Small intestine (tissue), 7 donors: ENCODE measurements around the gene DIP2B. TPM values are rescaled to one million over a fixed set of nuclear protein-coding genes. Genes with fewer than 3 reads are reported as not detected.
"Not testable (repeated sequence)": the region's sequence is repeated elsewhere in the genome, so short reads cannot be mapped to it uniquely, and the experiment has no call there.

ENCODE experiments used
- DNase-seq, 2 donors: peaks; one replicate each; pipeline versions ENCODE4 v3.0.0 to v3.0.0-alpha.2; 2013
- FAIRE-seq: peaks from 2 replicates; lab custom pipeline; 2012; peaks lifted over from hg19 to GRCh38; lab: Jason Lieb, UNC
- H3K27ac ChIP-seq, 3 donors: one replicate each; pipeline ENCODE4 v1.5.1; 2013; ENCODE audit warnings: low read length in 2 of 3, mild to moderate bottlenecking in 2 of 3, control low read depth in 1 of 3, inconsistent platforms in 1 of 3, low read depth in 1 of 3, moderate library complexity in 1 of 3
- H3K27me3 ChIP-seq, 3 donors: one replicate each; pipeline ENCODE4 v1.6.1; 2013; ENCODE audit warnings: low read length in 3 of 3, inconsistent platforms in 1 of 3; ENCODE audit not compliant: control insufficient read depth in 3 of 3, insufficient read depth in 3 of 3
- H3K36me3 ChIP-seq, 3 donors: one replicate each; pipeline ENCODE4 v1.6.1; 2013; ENCODE audit warnings: low read length in 3 of 3, inconsistent platforms in 1 of 3, low read depth in 1 of 3, mild to moderate bottlenecking in 1 of 3, moderate library complexity in 1 of 3; ENCODE audit not compliant: control insufficient read depth in 3 of 3, insufficient read depth in 2 of 3
- H3K4me1 ChIP-seq, 3 donors: one replicate each; pipeline ENCODE4 v1.6.1; 2013; ENCODE audit warnings: low read length in 2 of 3, inconsistent platforms in 1 of 3, low read depth in 1 of 3, mild to moderate bottlenecking in 1 of 3, moderate library complexity in 1 of 3; ENCODE audit not compliant: control insufficient read depth in 3 of 3, insufficient read depth in 2 of 3
- H3K4me3 ChIP-seq, 3 donors: one replicate each; pipeline ENCODE4 v1.5.1; 2013; ENCODE audit warnings: low read length in 3 of 3, control low read depth in 1 of 3, inconsistent platforms in 1 of 3, low read depth in 1 of 3, mild to moderate bottlenecking in 1 of 3, moderate library complexity in 1 of 3
- H3K9me3 ChIP-seq, 2 donors: one replicate each; pipeline ENCODE4 v1.6.1; 2013; ENCODE audit warnings: low read depth in 1 of 2, low read length in 1 of 2; ENCODE audit not compliant: control insufficient read depth in 2 of 2, insufficient read depth in 1 of 2
- WGBS, 3 donors: extraction: QIAGEN DNeasy Blood & Tissue Kit; methylation state at CpG; one replicate each; pipeline ENCODE4 v1.1.7; 2013; 5-methylcytosine and 5-hydroxymethylcytosine counted together
- polyA plus RNA-seq, 4 donors: library from polyadenylated mRNA; stranded (reverse) in 3 of 4; unstranded in 1 of 4; fragments of 200-250 nt in 3 of 4; fragments of 120-200 nt in 1 of 4; gene quantifications; one replicate each; pipeline versions ENCODE4 v1.2.1 to v1.2.3, GENCODE V29; 2013
- donor health status: healthy with polysubstance abuse.
- donor health status: control.
- donor health status: control.
- donor health status: Bipolar disorder and iron deficiency.
- donor health status: healthy.

The DIP2B gene
- polyA plus RNA-seq, 4 donors, result 6.3 to 18.1 (median 6.9) TPM

DNA sequence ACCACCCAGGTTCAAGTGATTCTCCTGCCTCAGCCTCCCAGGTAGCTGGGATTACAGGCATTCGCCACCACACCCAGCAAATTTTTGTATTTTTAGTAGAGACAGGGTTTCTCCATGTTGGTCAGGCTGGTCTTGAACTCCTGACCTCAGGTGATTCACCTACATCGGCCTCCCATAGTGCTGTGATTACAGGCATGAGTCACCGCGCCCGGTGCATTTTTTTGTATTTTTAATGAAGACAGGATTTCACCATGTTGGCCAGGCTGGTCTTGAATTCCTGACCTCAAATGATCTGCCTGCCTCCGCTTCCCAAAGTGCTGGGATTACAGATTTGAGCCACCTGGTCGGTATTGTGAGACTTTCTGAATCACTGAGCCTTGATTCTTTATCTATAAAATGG is 52.0 kb downstream of the DIP2B start:
- H3K36me3 ChIP-seq, H3K4me3 ChIP-seq, H3K27me3 ChIP-seq, H3K27ac ChIP-seq, FAIRE-seq, DNase-seq, H3K9me3 ChIP-seq: not testable (repeated sequence)
- WGBS, 3 donors, result 71 to 84% (median 80%) methylated on average over 7 of the region's 7 CpGs
- H3K4me1 ChIP-seq, result peaks cover 0 to 11% (median 5%) of the 10 kb centered on the region in 3 donors

DNA sequence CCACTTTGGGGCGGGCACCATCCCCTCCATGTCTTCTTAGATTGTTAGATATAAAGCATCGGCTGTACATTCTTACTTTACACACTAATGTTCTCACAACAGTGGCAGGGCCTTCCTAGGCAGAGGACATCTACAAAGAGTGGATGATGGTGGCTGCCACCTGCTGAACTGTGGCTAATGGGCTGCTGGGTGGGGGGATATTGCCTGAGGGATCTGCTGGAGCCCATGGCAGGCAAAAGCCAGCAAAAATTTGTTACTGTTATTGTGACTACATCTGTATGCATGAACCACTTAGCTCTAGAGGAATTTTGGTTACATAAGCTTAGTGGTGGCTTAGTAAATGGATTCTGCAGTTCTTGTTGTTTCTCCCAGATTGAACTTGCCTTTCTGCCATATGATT is 52.6 kb downstream of the DIP2B start:
- H3K4me3 ChIP-seq, result no peak overlapping the region
- WGBS, 3 donors, result 96 to 98% (median 98%) methylated on average over 2 of the region's 2 CpGs
- FAIRE-seq, result no peak

DNA sequence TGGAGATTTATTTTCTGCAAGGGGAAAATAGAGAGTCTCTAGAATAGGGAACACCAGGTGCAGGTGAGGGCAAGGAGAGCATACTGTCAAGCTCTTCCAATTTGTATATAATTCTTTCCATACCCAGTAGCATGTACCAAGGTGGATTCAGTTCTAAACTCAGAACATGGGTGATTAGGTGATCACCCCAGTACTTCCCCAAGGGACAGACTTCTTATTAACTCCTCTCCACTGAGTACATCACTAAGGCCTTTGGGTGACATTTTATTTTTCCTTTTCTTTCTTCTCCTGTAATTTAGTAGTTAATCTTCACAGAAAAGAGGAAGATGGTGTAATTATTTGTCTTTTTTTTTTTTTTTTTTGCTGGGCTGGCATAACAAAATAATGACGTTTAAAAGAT is 54.2 kb downstream of the DIP2B start:
- Histone ChIP-seq H3K9me3 (no peaks in the 10 kb centered on the region), H3K4me1 (peaks cover 0 to 11% (median 5%) of the 10 kb centered on the region in 3 donors), H3K4me3 (no peak overlapping the region), H3K27ac (no peak overlapping the region), H3K36me3 (peaks cover 0 to 9% (median 0%) of the 10 kb centered on the region in 3 donors), H3K27me3 (no peaks in the 10 kb centered on the region)
- DNase-seq (no peak), FAIRE-seq (no peak)
- 60 to 67% (median 67%) methylated on average over 1 of the region's 1 CpG for WGBS, 3 donors

More for the DNA sequence above, 52.6 kb downstream of the DIP2B start:
- DNase-seq, result no peak
- Histone ChIP-seq H3K4me1 (peaks cover 0 to 11% (median 5%) of the 10 kb centered on the region in 3 donors), H3K9me3 (no peaks in the 10 kb centered on the region), H3K27ac (no peak overlapping the region), H3K36me3 (peaks cover 0 to 9% (median 0%) of the 10 kb centered on the region in 3 donors), H3K27me3 (no peaks in the 10 kb centered on the region)

DNA sequence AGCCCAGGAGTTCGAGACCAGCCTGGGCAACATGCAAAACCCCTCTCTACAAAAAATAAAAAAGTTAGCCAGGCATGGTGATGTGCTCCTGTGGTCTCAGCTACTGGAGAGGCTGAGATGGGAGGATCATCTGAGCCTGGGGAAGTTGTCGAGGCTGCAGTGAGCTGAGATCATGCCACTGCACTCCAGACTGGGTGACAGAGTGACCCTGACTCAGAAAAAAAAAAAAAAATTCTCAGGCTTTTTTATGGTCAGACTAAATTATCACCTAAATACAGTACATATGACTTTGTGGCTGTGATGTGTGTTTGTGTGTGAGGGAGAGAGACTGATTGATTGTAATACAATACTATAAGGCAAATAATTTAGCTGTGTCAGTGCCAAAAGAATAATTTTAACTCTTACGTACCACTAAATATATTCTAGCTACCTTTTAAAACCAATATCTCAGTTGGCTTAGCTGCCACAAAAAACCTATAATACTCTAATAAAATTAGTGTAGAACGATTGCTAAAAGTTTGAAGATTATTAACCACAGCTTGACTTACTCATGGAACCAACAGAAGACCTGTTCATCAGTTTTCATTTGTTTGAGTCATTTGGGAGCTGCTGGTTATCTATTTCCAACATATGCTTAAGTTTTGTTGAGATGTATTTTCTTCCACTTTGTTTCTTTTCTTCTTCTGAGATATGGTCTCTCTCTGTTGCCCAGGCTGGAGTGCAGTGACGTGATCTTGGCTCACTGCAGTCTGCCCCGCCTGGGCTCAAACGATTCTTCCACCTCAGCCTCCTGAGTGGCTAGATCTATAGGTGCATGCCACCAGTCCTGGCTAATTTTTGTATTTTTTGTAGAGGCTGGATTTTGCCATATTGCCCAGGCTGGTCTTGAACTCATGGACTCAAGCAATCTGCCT is 58.0 kb downstream of the DIP2B start:
- peaks cover 0 to 2% (median 0%) of the 10 kb centered on the region in 3 donors for H3K36me3 ChIP-seq
- no peaks in the 10 kb centered on the region for H3K27me3 ChIP-seq
- WGBS, 3 donors, result 85 to 88% (median 87%) methylated on average over 7 of the region's 7 CpGs
- H3K4me1 ChIP-seq, result no peaks in the 10 kb centered on the region
- H3K4me3 ChIP-seq, result no peak overlapping the region
- no peak overlapping the region for H3K27ac ChIP-seq
- FAIRE-seq, result no peak
- DNase-seq, result no peak
- no peaks in the 10 kb centered on the region for H3K9me3 ChIP-seq

DNA sequence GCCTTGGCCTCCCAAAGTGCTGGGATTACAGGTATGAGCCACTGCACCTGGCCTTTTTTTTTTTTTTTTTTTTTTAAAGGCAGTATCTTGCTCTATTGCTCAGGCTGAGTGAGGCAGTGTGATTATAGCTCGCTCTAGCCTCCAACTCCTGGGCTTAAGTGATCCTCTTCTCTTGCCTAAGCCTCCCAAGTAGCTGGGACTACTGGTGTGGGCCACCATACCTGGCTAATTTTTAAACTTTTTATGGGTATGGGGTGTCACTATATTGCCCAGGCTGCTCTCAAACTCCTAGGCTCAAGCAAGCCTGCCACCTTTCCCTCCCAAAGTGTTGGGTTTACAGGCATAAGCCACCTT is 58.6 kb downstream of the DIP2B start:
- DNase-seq (no peak), FAIRE-seq (no peak)
- Histone ChIP-seq H3K4me1 (peaks cover 0 to 5% (median 3%) of the 10 kb centered on the region in 3 donors), H3K36me3 (no peaks in the 10 kb centered on the region), H3K9me3 (no peaks in the 10 kb centered on the region), H3K4me3 (no peak overlapping the region), H3K27ac (no peak overlapping the region), H3K27me3 (no peaks in the 10 kb centered on the region)
- 94 to 100% (median 100%) methylated on average over 1 of the region's 1 CpG for WGBS, 3 donors

DNA sequence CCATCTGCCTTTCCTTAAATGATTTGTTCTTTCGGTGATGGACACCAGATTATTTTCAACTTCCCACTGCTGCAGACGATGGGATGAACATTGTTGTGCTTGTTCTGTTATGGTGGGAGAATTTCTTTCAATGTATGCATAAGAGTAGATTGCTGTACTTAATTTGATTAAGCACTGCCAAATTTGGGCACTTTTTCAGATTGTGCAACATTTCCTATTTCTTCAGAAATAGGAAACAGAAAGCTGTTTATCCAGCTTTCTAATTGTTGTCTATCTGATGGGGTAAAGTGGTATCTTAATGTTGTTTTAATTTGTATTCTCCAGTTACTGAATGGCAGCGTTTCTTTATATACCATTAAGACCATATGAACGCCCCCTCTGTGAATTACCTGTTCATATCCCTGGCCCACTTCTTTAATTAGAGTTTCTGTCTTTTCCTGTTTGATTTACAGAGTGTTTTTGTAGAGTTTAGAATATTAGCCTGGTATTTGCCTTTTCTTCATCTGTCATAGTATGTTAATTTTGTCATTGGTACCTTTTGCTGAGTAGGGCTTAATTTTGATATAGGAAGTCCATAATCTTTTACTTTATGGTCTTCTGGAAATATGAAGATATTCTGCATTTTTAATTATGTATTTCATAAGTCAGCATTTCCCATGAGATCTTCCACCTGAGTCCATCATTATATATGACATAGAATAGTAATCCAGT is 59.6 kb downstream of the DIP2B start:
- DNase-seq (no peak), FAIRE-seq (no peak)
- 66 to 82% (median 82%) methylated on average over 4 of the region's 4 CpGs for WGBS, 3 donors
- peaks cover 0 to 6% (median 5%) of the 10 kb centered on the region in 3 donors for H3K4me1 ChIP-seq
- H3K36me3 ChIP-seq, result no peaks in the 10 kb centered on the region
- no peak overlapping the region for H3K4me3 ChIP-seq
- no peaks in the 10 kb centered on the region for H3K27me3 ChIP-seq
- no peaks in the 10 kb centered on the region for H3K9me3 ChIP-seq
- H3K27ac ChIP-seq, result no peak overlapping the region

DNA sequence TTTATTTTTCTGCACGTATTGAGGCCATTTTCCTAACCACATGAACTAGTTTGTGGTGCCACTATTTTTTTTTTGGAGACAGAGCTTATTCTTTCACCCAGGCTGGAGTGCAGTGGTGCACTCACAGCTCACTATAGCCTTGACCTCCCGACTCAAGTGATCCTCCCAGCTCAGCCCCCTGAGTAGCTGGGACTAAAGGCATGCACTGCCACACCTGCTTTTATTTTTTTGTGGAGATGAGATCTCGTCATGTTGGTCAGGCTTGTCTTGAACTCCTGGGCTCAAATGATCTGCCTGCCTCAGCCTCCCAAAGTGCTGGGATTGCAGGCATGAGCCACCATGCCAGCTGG is 60.1 kb downstream of the DIP2B start:
- H3K36me3 ChIP-seq, result no peaks in the 10 kb centered on the region
- DNase-seq (no peak), FAIRE-seq (no peak)
- no peaks in the 10 kb centered on the region for H3K27me3 ChIP-seq
- no peaks in the 10 kb centered on the region for H3K9me3 ChIP-seq
- H3K4me1 ChIP-seq, result peaks cover 0 to 6% (median 5%) of the 10 kb centered on the region in 3 donors
- H3K4me3 ChIP-seq, result no peak overlapping the region
- no peak overlapping the region for H3K27ac ChIP-seq
- WGBS, 3 donors, result 87 to 93% (median 88%) methylated on average over 3 of the region's 3 CpGs

DNA sequence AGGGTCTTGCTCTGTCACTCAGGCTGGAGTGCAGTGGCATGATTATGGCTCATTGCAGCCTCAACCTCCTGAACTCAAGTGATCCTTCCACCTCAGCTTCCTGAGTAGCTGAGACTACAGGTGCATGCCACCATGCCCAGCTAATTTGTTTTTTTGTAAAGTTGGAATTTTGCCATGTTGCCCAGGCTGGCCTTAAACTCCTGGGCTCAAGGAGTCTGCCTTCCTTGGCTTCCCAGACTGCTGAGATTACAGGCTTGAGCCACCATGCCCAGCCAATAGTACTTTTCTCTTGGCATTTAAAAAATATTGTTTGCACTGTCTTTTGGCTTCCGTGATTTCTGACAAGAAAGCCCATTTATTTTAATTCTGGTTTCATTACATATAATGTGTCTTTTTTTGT is 61.3 kb downstream of the DIP2B start:
- Histone ChIP-seq H3K4me3 (no peak overlapping the region), H3K27ac (no peak overlapping the region), H3K9me3 (peaks cover 0 to under 1% of the 10 kb centered on the region in 2 donors), H3K27me3 (no peaks in the 10 kb centered on the region), H3K4me1 (peaks cover 0 to 6% (median 5%) of the 10 kb centered on the region in 3 donors), H3K36me3 (no peaks in the 10 kb centered on the region)
- 93 to 100% (median 97%) methylated on average over 1 of the region's 1 CpG for WGBS, 3 donors
- no peak for FAIRE-seq
- no peak for DNase-seq
